ENCODE results near the gene SETD9. TPM values are rescaled to one million over a fixed set of nuclear protein-coding genes. Genes with fewer than 3 reads are reported as not detected.

SETD9 gene
- total RNA-seq, 1 donor from 2014 or later, result 14.2 TPM

DNA sequence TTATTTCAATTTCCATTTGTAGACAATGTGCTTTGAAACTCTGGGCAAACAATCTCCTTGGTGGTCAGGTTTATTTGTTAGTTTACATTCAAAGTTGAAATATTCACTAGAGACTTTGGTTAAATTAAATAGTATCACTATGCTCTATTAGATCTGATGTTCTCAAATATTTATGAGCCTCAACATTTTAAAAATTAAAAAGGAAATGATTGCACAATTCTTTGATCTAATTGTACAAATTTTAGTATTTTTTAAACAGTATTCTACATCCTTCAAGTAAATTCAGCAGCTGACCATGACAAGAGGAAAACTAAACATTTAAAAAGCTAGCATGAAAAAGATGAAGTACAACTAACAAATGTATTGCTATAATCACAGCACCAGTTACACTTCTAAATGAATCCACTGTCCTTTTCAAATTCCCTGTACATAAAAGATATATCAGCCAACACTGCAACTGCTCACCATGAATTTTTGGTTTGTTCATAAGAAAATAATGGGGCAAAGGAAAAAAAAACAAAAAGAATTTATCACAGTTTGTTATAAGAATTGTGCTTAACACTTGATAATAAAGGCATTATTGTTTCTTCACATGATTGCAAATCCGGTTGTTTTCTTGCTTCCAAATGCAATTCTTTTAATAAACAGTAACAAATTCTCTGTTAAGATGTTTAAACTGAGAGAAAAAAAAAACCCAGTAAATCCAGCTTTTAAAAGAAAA lies 10.7 kb downstream of the SETD9 start:
- intact Hi-C loops (cut with DNase I), result no loop called here
- DNase-seq (ENCODE audit: low spot score), result no peak

GRCh38 chr5:56922922-56923321 lies 13.5 kb downstream of the SETD9 start:
- no peak for DNase-seq (ENCODE audit: low spot score)
- intact Hi-C loops (cut with DNase I), result no loop called here

DNA sequence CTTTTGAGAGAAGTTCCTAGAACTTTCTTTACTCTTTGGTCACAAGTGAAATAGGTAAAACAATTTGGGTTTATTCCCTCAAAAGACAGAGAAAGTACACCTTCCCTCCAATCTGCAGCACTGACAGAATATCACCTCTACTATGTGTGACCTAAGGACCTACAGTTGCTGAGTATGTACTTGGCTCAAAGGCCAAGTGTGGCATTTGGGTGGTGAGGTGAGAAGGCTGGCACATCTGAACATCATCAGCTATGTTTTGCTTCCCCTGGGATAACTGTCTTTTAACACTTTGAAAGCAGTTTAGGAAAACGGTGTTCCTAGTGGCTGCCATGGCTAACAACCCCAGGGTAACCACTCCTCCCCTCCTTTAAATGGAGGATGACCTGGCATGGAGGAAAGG lies 24.9 kb downstream of the SETD9 start:
- intact Hi-C loops (cut with DNase I), result no loop called here

GRCh38 chr5:56938858-56939257 lies 29.5 kb downstream of the SETD9 start:
- no peak for DNase-seq (ENCODE audit: low spot score)
- intact Hi-C loops (cut with DNase I), result no loop called here

More for the DNA sequence above, 24.9 kb downstream of the SETD9 start:
- DNase-seq (ENCODE audit: low spot score), result no peak

- DNase-seq (ENCODE audit: low spot score), result no peak
- intact Hi-C loops (cut with DNase I), result no loop called here
Measured at GRCh38 chr5:56941981-56942380, 32.6 kb downstream of the SETD9 start.

- intact Hi-C loops (cut with DNase I), result no loop called here
- no peak for DNase-seq (ENCODE audit: low spot score)
Measured at GRCh38 chr5:56947052-56947451, 37.7 kb downstream of the SETD9 start.

- peak; percentile 82 for DNase-seq (ENCODE audit: low spot score)
- intact Hi-C loops (cut with DNase I), result loop anchor here (1.0 to 2.0 kb wide), 2 partner anchors 41 to 222 kb away; partner anchors contain the start of gene SETD9
Measured at GRCh38 chr5:56950626-56951125, 41.3 kb downstream of the SETD9 start.

DNA sequence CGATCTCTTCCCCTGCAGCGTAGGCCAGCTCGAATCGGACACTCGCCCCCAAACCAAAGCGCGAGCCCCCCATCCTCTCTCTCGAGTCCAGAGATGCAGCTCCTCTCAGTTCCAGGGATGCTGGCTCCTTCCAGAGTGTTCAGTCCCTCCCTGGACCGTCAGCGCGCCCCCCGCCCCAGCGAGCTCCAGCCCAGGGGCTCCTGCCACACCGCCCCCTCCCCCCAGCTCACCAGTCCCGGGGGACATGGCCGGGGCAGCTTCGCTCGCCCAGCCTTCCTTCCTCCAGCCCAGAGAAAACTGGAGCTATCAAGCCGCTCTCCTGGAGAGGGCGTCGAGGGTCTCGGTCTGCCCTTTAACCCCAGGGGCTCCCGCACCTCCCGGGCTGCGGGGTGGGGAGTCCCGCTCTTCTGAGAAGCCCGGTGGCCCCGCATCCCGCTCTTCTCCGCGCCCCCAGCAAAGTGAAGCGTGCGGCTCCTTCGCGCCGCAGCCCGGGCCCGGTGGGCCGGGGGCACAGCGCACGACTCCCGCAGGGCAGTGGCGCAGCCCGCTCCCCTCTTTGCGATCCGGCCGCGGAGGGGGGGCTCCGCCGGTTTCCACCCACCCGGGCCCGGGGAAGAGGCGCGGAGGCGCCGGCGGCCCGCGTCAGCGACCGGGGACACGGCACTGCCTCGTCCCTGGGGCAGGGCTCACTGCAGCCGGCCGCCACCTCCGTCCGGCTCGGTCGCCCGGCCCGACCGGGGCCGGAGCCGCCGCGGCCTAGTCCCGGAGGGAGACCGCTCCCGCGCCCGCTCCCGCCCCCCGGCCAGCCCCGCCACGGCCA lies 41.9 kb downstream of the SETD9 start:
- intact Hi-C loops (cut with DNase I), result loop anchor here (1.0 to 2.0 kb wide), 2 partner anchors 42 to 221 kb away; partner anchors contain the start of gene SETD9
- no peak for DNase-seq (ENCODE audit: low spot score)

DNA sequence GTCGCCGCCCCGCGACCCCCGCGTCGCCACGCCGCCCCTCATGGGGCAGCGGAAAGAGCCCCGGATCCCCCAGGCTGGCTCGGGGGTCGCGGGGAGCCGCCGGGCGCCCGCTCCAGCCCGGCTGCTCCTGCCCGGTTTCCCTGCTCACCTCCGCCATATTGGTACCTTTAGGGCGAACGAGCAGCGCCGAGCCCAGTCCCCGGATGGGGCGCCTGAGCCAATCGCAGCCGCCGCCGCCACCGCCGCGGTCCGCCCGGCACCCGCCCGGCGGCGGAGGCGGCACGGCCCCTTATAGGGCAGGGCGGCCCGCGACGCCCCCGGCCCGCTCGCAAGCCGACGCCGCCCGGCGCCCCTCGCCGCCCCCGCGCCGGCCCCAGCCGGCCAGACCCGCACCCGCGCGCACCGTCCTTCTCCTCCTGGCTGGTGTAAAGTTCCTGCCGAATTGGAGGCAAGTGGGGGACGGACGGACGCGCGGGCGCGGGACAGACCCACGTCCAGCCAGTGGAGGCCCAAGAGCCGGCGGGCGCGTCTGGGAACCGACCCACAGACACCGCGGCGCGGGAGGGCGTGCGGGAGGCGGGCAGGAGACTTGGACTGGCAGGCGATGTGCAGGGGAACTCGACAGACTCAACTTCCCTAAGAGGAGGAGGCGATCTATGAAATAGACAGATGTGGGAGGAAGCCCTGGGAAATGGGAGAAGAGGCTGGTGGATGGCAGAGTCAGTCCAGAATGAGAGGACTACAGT lies 42.7 kb downstream of the SETD9 start, which contains the start of gene MIER3:
Gene MIER3, minus strand, starts transcription at position 178 of the 746 bp plus-strand sequence. Its CDS starts 21 bp downstream, at position 157.
- intact Hi-C loops (cut with DNase I), result loop anchor here (1.0 to 2.0 kb wide), 2 partner anchors 43 to 221 kb away; partner anchors contain the start of gene SETD9
- peak; percentile 90 for DNase-seq (ENCODE audit: low spot score)

DNA sequence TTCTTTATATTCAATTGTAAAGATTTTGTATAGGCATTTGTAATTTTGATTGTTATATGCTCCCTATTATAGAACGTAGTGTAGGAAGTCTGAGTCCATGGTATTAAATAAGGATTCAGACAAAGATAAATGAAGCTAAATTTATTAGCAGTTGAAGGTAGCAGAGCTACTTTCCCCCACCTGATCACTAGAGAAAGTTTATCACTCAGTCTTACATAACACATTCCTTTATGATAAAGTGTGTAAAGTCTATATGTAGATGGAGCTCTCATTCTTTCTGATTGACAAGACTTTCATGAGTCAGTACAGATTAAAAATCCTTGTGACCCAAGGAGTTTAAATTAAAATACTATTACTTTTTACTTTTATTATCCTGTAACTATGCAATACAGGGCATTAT lies 44.9 kb downstream of the SETD9 start:
- no peak for DNase-seq (ENCODE audit: low spot score)
- intact Hi-C loops (cut with DNase I), result no loop called here

DNA sequence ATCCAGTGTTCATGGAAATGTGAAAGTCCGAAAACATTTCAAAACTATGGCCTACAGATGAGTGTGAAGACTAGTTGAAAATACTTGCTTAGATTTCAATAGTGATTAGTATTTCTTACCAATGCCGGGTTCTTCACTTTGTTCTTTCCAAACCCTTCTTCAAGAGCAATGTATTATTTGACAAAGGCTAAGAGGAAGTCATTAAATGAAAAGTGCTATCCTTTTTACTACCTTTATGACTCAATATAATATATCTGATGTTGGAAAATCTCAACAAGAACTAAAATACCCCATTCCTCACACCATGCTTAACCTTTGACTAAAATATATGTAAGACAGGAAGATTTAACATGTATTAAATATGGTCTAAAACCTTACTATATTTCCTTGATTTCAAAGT lies 49.2 kb downstream of the SETD9 start:
- intact Hi-C loops (cut with DNase I), result no loop called here
- no peak for DNase-seq (ENCODE audit: low spot score)

DNA sequence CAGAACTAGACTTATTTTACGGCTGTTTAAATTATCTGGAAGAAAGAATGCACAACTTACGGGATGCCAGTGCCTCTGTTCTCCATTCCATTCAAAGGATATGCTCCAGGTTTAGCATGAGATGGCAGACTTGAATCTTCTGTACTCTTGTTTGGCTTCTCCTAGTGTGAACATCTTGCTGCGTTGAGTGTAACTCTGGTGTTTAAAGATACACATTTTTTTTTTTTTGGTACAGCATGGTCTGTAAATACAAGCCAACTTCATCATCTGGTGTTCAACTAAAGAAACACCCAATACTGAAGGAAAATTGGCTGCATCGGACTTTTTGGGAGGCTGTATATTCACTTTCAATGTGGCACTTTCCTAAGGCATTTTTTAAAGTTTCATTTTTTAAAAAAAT lies 49.9 kb downstream of the SETD9 start:
- intact Hi-C loops (cut with DNase I), result no loop called here
- no peak for DNase-seq (ENCODE audit: low spot score)

DNA sequence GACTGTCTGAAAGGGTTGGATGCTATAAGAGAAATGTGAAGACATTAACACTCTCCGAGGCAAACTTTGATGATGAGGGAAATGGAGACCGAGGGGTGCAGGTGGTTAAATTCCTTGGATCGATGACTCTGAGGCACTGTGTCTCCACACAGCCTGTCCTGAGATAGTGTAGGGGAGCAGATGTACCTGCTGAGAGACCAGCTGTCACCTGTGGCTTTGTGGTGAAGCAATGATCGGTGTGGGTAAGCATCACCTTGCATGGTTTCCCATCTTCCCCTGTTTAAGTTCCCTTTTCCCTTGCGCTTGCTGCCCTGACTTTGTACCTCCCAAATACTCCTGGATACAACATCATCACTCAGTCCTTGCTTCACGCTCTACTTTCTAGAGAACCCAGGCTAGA lies 52.4 kb downstream of the SETD9 start:
- DNase-seq (ENCODE audit: low spot score), result no peak
- intact Hi-C loops (cut with DNase I), result no loop called here

GRCh38 chr5:56962286-56962685 lies 52.9 kb downstream of the SETD9 start:
- no peak for DNase-seq (ENCODE audit: low spot score)
- intact Hi-C loops (cut with DNase I), result no loop called here

DNA sequence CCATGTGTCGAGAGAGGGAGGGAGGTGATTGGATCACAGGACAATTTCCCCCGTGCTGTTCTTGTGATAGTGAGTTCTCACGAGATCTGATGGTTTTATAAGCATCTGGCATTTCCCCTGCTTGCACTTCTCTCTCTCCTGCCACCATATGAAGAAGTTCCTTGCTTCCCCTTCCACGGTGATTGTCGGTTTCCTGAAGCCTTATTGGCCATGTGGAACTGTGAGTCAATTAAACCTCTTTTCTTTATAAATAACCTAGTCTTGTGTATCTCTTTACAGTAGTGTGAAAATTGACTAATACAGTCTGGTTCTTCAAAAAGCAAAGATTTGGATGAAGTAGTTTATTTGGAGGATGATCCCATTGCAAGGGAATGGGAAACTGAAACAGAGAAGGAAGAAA lies 53.9 kb downstream of the SETD9 start:
- intact Hi-C loops (cut with DNase I), result no loop called here

DNA sequence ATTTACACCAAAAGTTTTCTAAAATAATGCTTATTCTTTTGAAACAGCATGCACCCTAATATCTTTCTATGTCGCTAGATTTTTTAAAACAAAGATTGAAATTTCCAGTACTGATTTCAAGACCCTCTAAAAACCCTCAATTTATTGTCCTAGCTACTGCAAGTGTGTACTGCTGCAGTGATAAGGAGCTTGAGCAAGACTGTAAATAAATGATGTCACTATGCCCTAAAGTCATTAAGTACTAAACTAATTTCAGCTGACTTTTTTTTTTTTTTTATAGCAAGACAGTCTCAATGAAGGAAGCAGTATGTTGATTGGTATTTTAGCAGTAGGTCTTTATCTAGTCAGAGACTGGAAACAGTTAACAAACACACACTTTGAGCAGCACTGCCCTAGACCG lies 54.8 kb downstream of the SETD9 start:
- DNase-seq (ENCODE audit: low spot score), result no peak
- intact Hi-C loops (cut with DNase I), result no loop called here

More for the DNA sequence above, 53.9 kb downstream of the SETD9 start:
- no peak for DNase-seq (ENCODE audit: low spot score)
